Measurements from ENCODE around the gene CAPN9.

Gene CAPN9

GRCh38 chr1:230804396-230804795 lies 57.2 kb downstream of the CAPN9 start:
- DNase-seq: no peak

- no peak for DNase-seq
These were observed 59.4 kb downstream of the CAPN9 start for GRCh38 chr1:230806552-230806951.

GRCh38 chr1:230807029-230807428 lies 59.8 kb downstream of the CAPN9 start:
- no peak for DNase-seq

- DNase-seq: no peak
These were observed 60.5 kb downstream of the CAPN9 start for GRCh38 chr1:230807561-230808280.

- DNase-seq: no peak
These were observed 61.2 kb downstream of the CAPN9 start for GRCh38 chr1:230808281-230808872.

- DNase-seq: no peak
These were observed 62.2 kb downstream of the CAPN9 start for GRCh38 chr1:230809256-230809990.

- no peak for DNase-seq
These were observed 65.4 kb downstream of the CAPN9 start for GRCh38 chr1:230812568-230812967.

- no peak for DNase-seq
These were observed 67.9 kb downstream of the CAPN9 start for GRCh38 chr1:230814949-230815692.

GRCh38 chr1:230816018-230816417 lies 68.8 kb downstream of the CAPN9 start:
- DNase-seq: no peak

GRCh38 chr1:230818367-230818766 lies 71.2 kb downstream of the CAPN9 start:
- DNase-seq: no peak

GRCh38 chr1:230818901-230819300 lies 71.7 kb downstream of the CAPN9 start:
- no peak for DNase-seq

- DNase-seq: no peak
These were observed 72.8 kb downstream of the CAPN9 start for GRCh38 chr1:230819976-230820375.

- DNase-seq: no peak
These were observed 73.4 kb downstream of the CAPN9 start for GRCh38 chr1:230820568-230820967.

GRCh38 chr1:230821346-230821745 lies 74.2 kb downstream of the CAPN9 start:
- DNase-seq: no peak

GRCh38 chr1:230822092-230822581 lies 74.9 kb downstream of the CAPN9 start:
- no peak for DNase-seq

GRCh38 chr1:230823426-230823825 lies 76.2 kb downstream of the CAPN9 start:
- no peak for DNase-seq

- no peak for DNase-seq
These were observed 76.8 kb downstream of the CAPN9 start for GRCh38 chr1:230823931-230824381.

- no peak for DNase-seq
These were observed 77.3 kb downstream of the CAPN9 start for GRCh38 chr1:230824551-230824918.

GRCh38 chr1:230824919-230825721 lies 77.9 kb downstream of the CAPN9 start:
- DNase-seq: no peak

- no peak for DNase-seq
These were observed 78.6 kb downstream of the CAPN9 start for GRCh38 chr1:230825761-230826160.

GRCh38 chr1:230826166-230826875 lies 79.1 kb downstream of the CAPN9 start:
- DNase-seq: no peak

All from activated T-cell treated with anti-CD3 and anti-CD28 coated beads for 4 hours (primary cell).